HUES6 (cell line): Measurements from ENCODE around the gene CFAP77.

Experiments used
- H3K27ac ChIP-seq: 2 replicates; pipeline ENCODE4 v1.7.0; 2013; ENCODE audit warnings: low read depth, mild to moderate bottlenecking, low read length, inconsistent platforms
- H3K27me3 ChIP-seq: 2 replicates; pipeline ENCODE4 v1.6.1; 2013; ENCODE audit warnings: low read length; ENCODE audit not compliant: control insufficient read depth, insufficient read depth
- H3K36me3 ChIP-seq: 2 replicates; pipeline ENCODE4 v1.6.1; 2013; ENCODE audit warnings: low read length; ENCODE audit not compliant: control insufficient read depth, insufficient read depth
- H3K4me1 ChIP-seq: 2 replicates; pipeline ENCODE4 v1.6.1; 2013; ENCODE audit warnings: low read length; ENCODE audit not compliant: control insufficient read depth, insufficient read depth
- H3K4me3 ChIP-seq: 2 replicates; pipeline ENCODE4 v1.5.1; 2013; ENCODE audit warnings: low read depth, low read length
- H3K9ac ChIP-seq: one replicate; pipeline ENCODE4 v1.6.1; 2013; ENCODE audit warnings: mild to moderate bottlenecking, low read length
- H3K9me3 ChIP-seq: 2 replicates; pipeline ENCODE4 v1.6.1; 2013; ENCODE audit warnings: low read depth, low read length; ENCODE audit not compliant: control insufficient read depth, insufficient read depth

The CFAP77 gene

DNA sequence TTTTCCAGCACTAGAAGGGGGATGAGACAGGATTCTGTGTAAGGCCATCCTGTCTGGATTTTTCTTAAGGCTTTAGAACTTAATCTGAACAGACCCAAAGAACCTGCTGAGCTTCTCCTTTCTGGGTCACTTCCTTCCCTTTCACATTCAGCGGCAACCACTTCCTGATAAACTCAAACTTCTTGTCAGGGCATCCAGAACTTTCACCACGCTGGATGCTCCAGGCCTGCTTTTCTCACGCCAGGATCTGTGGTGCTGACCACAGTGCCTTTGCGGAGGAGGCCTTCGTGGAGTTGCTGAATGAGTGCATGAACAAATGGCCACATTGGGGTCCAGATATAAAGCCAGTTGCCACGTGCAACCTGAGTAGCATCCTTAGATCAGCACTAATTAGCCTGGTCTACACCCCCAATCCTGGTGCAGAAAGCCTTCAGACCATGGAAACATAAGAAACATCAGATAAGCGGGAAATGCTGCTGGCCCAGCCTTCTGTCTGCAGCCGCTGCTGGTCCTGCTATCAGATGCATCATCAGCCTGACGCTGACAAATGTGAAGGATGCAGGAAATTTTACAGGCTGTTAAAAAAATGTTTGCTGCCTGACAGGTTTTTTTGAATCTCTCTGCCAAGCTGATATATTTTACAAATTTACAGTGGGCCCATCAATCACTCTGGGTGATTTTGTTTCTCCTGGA is 97.1 kb downstream of the CFAP77 start:
- H3K4me3 ChIP-seq, result no peak overlapping the region
- H3K27ac ChIP-seq, result no peak overlapping the region
- no peak overlapping the region for H3K9ac ChIP-seq
- H3K4me1 ChIP-seq, result peaks cover 14% of the 10 kb centered on the region; the same call in 1 of the 2 replicates
- H3K9me3 ChIP-seq, result no peaks in the 10 kb centered on the region
- peaks cover 7% of the 10 kb centered on the region; the same call in 1 of the 2 replicates for H3K27me3 ChIP-seq
- H3K36me3 ChIP-seq, result no peaks in the 10 kb centered on the region

DNA sequence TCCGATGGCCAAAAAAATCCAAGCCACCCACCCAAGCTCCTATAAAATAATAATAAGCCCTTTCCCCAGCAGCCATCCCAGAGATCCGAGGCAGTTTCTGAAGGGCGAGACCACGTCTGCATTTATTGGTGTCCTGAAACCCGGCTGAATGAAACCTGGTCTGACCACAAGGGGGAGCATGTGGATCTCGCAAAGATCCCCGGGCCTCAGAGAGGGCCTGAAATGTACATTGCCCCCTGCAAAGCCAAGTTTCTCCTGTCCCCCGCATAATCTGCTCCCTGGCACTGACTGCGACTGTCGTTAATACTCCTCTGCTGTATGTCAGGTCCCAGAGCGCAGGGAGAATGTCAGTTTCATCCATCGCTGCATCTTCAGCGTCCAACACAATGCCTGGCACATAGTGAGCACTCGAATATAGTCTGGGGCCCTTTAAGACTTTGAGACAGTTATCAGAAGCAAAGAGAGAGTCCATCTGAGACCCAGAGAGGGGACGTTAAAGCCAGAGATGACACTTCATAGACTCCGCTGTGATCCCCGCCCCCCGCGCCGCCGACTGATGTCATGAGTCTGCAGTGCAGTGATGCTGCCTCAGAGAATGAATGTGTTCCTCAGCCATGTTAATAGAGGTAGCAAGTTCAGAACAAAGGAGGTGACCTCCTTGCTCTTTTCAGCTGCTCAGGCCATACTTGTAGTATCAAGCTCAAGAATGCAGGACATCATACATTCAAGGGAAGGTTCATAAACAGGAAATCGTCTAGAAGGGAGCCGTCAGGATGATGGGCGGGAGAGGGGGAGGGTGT is 97.9 kb downstream of the CFAP77 start:
- Histone ChIP-seq H3K9ac (no peak overlapping the region), H3K4me1 (peaks cover 14% of the 10 kb centered on the region; the same call in 1 of the 2 replicates), H3K36me3 (no peaks in the 10 kb centered on the region), H3K9me3 (no peaks in the 10 kb centered on the region), H3K27ac (no peak overlapping the region), H3K4me3 (no peak overlapping the region), H3K27me3 (peaks cover 9% of the 10 kb centered on the region; the same call in 1 of the 2 replicates)

DNA sequence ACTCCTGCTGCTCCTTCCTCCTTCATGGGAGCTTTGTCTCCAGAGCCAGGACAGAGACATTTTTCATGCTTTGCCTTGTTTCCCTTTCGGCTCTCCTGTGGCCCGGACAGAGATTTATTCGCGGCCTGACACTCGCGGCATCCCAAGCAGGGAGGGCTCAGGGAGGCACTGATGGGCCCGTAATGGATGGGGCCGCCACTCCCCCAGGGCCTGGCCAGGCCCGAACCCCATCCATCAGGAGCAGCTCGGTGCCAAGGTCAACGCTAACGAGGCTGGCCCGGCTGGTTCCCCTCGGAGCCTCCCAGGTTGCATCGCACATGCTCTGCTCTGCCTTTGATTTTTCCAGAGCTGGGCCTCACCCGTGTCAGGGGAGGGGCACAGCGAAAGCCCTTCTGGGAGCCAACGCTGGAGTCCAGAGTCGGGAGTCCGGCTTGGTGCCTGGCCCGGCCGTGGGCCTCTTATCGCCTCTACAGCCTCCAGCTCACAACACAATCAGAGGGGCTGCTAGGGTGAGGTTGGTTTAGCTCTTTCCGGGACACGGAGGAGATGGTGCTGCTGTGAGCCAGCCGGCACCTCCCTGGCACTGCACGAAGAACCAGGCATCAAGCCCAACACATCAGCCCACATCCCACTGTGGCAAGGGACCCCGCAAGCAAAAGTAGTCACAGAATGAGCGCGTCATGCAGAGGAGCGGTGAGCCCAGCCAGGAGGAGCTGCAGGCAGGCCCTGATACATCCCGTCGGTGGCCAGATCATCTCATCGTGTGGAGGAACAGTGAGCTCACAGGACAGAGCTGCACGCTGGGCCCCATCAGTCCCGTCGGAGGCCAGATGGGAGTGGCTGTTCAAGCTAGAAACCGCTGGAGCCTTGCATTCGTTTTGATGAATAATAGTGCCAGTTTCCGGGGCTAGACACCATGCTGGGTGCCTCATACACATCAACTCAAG is 100.2 kb downstream of the CFAP77 start:
- Histone ChIP-seq H3K9me3 (no peaks in the 10 kb centered on the region), H3K27ac (no peak overlapping the region), H3K9ac (no peak overlapping the region), H3K27me3 (peaks cover 24% of the 10 kb centered on the region; the same call in 1 of the 2 replicates), H3K36me3 (no peaks in the 10 kb centered on the region), H3K4me3 (no peak overlapping the region), H3K4me1 (peaks cover 7% of the 10 kb centered on the region; the same call in 1 of the 2 replicates)

DNA sequence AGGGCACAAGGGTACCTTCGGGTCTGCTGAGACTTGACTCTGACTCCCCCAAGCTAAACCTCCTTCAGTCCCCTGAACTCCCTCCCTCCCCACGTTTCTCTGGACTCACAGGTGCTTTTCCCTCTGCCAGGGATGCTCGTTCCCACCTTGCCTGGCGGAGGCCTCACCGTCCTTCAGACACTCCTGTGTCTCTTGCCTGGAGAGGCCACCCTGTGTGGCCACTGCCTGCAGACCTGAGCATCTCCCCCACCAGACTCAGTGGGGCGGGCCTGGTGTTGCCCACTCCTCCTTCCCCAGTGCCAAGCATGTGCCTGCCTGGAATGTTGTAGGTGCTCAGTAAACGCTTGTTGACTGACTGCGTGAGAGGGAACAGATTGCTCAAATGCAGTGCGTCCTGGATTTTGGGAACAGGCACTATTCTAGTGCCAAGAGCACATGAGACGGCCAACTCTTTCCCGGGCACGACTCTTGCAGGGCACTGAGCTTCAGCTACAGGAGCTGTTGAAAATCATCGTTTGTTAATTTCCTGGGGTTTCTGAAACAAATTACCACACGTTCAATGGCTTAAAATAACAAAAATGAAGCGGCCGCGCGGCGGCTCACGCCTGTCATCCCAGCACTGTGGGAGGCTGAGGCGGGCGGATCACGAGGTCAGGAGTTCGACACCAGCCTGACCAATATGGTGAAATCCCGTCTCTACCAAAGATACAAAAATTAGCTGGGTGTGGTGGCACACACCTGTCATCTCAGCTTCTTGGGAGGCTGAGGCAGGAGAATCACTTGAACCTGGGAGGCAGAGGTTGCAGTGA is 101.4 kb downstream of the CFAP77 start:
- no peak overlapping the region for H3K9ac ChIP-seq
- H3K27ac ChIP-seq, result no peak overlapping the region
- H3K27me3 ChIP-seq, result peaks cover 20% of the 10 kb centered on the region; the same call in 1 of the 2 replicates
- no peak overlapping the region for H3K4me3 ChIP-seq
- peaks cover 7% of the 10 kb centered on the region; the same call in 1 of the 2 replicates for H3K4me1 ChIP-seq
- no peaks in the 10 kb centered on the region for H3K9me3 ChIP-seq
- no peaks in the 10 kb centered on the region for H3K36me3 ChIP-seq

DNA sequence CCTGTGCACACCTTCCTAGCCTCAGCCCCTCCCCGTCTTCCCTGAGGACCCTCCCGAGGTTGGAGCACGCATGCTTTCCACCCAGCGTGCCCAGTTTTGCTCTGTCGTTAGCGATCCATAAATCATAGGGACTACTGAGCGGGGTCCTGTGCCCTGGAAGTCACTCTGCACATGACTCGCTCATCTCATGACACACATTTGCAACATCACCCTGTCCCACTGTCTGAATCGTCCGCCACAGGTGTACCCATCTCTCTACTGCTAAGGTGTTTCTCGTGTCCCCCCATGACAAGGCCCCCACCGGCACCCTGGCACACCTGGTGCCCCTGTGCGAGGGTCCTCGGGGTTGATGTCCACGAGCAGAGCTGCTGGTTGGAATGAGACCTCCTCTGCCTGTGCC is 103.4 kb downstream of the CFAP77 start:
- no peaks in the 10 kb centered on the region for H3K9me3 ChIP-seq
- peaks cover 31% of the 10 kb centered on the region; the same call in 1 of the 2 replicates for H3K27me3 ChIP-seq
- no peak overlapping the region for H3K4me3 ChIP-seq
- no peaks in the 10 kb centered on the region for H3K36me3 ChIP-seq
- peaks cover 7% of the 10 kb centered on the region; the same call in 1 of the 2 replicates for H3K4me1 ChIP-seq
- no peak overlapping the region for H3K9ac ChIP-seq
- no peak overlapping the region for H3K27ac ChIP-seq

DNA sequence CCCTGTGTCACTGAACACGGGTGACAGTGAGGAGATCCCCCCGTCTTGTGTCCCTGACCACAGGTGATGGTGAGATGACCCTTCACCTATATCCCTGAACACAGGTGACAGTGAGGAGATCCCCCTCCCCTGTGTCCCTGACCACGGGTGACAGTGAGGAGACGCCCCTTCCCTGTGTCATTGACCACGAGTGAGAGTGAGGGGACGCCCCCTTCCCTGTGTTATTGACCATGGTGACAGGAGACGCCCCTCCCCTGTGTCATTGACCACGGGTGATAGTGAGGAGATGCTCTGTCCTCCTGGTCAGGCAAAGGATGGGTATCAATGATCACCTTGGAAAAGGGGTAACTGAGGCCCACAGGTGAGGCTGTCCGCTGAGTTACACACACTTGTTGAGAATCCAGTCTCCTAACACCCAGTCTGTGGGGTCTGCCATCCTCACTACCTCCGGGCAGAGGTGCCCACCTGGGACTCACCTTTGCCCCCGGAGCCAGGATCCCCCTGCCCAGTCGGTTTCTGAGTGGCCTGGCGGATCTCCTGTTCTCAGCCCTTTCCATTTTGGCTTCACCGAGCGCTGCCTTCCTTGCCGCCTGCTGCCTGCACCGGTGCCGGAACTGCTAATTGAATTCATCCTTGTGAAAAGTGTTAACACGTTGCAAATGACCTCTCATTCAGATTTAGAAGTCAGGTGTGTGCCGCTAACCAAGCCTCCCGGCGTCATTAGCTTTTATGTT is 104.2 kb downstream of the CFAP77 start:
- no peaks in the 10 kb centered on the region for H3K9me3 ChIP-seq
- H3K36me3 ChIP-seq, result no peaks in the 10 kb centered on the region
- H3K27ac ChIP-seq, result no peak overlapping the region
- H3K9ac ChIP-seq, result no peak overlapping the region
- no peak overlapping the region for H3K4me3 ChIP-seq
- H3K27me3 ChIP-seq, result peaks cover 36% of the 10 kb centered on the region; the same call in 1 of the 2 replicates
- H3K4me1 ChIP-seq, result peaks cover 7% of the 10 kb centered on the region; the same call in 1 of the 2 replicates

DNA sequence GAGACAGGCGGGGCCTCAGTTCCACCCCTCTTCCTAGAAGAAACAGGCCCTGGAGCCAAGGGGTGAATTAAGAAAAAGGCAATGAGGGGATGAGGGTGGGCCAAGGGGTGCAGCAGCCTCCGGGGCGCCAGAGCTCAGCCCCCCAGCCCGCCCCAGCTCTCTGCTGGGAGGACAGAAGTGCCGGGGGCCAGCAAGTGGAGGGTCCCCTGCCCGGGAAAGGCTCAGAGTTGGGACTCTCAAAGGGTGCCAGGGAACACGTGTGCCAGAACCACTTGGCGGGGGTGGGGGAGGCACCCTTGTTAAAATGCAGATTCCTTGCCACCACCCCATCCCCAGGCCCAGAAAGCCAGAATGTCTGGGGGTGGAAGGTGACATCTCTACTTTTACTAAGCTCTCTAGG is 104.8 kb downstream of the CFAP77 start:
- Histone ChIP-seq H3K4me1 (peaks cover 7% of the 10 kb centered on the region; the same call in 1 of the 2 replicates), H3K9ac (no peak overlapping the region), H3K9me3 (no peaks in the 10 kb centered on the region), H3K27ac (no peak overlapping the region), H3K4me3 (no peak overlapping the region), H3K36me3 (no peaks in the 10 kb centered on the region), H3K27me3 (peaks cover 36% of the 10 kb centered on the region; the same call in 1 of the 2 replicates)

DNA sequence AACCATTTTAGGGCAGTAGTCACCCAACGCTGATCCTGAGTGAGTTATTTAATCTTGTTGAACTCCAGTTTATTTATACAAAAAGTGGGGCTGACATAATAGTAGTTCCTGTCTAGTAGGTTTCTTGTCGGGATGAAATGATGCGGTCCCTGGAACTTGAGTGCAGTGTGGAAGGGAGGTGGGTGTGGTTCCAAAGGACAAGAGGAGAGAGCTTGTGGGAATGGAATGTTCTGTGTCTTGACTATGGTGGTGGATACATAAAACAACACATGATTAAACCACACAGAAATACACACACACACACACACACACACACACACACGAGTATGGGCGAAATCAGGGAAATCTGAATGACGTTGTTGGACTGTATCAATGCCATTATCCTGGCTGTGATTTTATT is 106.3 kb downstream of the CFAP77 start:
- Histone ChIP-seq H3K27me3 (peaks cover 40% of the 10 kb centered on the region; the same call in 1 of the 2 replicates), H3K4me3 (no peak overlapping the region), H3K27ac (no peak overlapping the region), H3K4me1 (peaks cover 7% of the 10 kb centered on the region; the same call in 1 of the 2 replicates), H3K9ac (no peak overlapping the region), H3K36me3 (no peaks in the 10 kb centered on the region), H3K9me3 (no peaks in the 10 kb centered on the region)

DNA sequence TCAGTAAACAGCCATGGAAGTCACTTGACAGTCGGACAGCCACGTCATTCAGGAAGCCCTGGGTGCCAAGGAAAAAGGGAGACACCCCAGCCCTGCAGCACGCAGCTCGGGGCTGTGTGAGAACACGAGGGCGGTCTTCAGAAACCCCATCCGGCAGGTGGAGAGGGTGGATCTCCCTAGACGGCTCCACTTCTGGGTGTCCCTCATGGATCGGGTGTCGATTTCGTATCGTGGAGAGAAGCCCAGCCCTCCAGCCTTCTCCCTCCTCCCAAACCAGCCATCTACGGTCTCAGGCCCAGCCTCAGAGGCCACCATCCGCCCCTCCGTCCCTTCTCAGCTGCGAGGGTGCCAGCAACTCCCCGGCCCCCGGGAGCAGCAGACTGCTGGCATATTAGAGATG is 106.9 kb downstream of the CFAP77 start:
- peaks cover 7% of the 10 kb centered on the region; the same call in 1 of the 2 replicates for H3K4me1 ChIP-seq
- H3K27me3 ChIP-seq, result peaks cover 40% of the 10 kb centered on the region; the same call in 1 of the 2 replicates
- no peaks in the 10 kb centered on the region for H3K9me3 ChIP-seq
- no peak overlapping the region for H3K27ac ChIP-seq
- H3K4me3 ChIP-seq, result no peak overlapping the region
- H3K9ac ChIP-seq, result no peak overlapping the region
- H3K36me3 ChIP-seq, result no peaks in the 10 kb centered on the region
